GM18870 (cell line): ENCODE results near the gene PIP4P1.
A peak's percentile ranks its signal among the peaks of the same experiment; 100 is the strongest.

Experiments
- ATAC-seq: cut with Tn5 transposase; IDR thresholded peaks from one replicate; pipeline ENCODE4 v1.9.1; 2021; ENCODE audit warnings: moderate library complexity; ENCODE audit not compliant: unreplicated experiment

Gene PIP4P1

GRCh38 chr14:20438664-20439063, 22.6 kb downstream of the PIP4P1 start:
- ATAC-seq, result no peak

GRCh38 chr14:20436363-20436755, 24.9 kb downstream of the PIP4P1 start:
- no peak for ATAC-seq

GRCh38 chr14:20435582-20436362, 25.5 kb downstream of the PIP4P1 start, which contains the start of gene KLHL33:
KLHL33 (minus strand) TSS chr14:20436166; CDS start chr14:20435811, 355 bp downstream.
- no peak for ATAC-seq

GRCh38 chr14:20434701-20435581, 26.3 kb downstream of the PIP4P1 start:
- no peak for ATAC-seq

GRCh38 chr14:20429801-20430669, 31.2 kb downstream of the PIP4P1 start:
- ATAC-seq, result no peak

- ATAC-seq, result no peak
These were observed 32.4 kb downstream of the PIP4P1 start for GRCh38 chr14:20428802-20429201.

- peak; percentile 27 for ATAC-seq
These were observed 33.2 kb downstream of the PIP4P1 start for GRCh38 chr14:20428010-20428365.

- peak; percentile 67 for ATAC-seq
These were observed 33.8 kb downstream of the PIP4P1 start for GRCh38 chr14:20427231-20428009.

- ATAC-seq, result no peak
These were observed 36.4 kb downstream of the PIP4P1 start for GRCh38 chr14:20424851-20425250.

- no peak for ATAC-seq
These were observed 38.3 kb downstream of the PIP4P1 start for GRCh38 chr14:20422886-20423285.

- ATAC-seq, result no peak
These were observed 40.0 kb downstream of the PIP4P1 start for GRCh38 chr14:20421267-20421666.

- ATAC-seq, result no peak
These were observed 41.8 kb downstream of the PIP4P1 start for GRCh38 chr14:20419419-20419818.

- no peak for ATAC-seq
These were observed 42.7 kb downstream of the PIP4P1 start for GRCh38 chr14:20418501-20418909.

GRCh38 chr14:20417250-20418186, 43.7 kb downstream of the PIP4P1 start:
- no peak for ATAC-seq

GRCh38 chr14:20416223-20416622, 45.0 kb downstream of the PIP4P1 start:
- no peak for ATAC-seq

- ATAC-seq, result peak; percentile 56
These were observed 45.4 kb downstream of the PIP4P1 start for GRCh38 chr14:20415782-20416206.

GRCh38 chr14:20413744-20414082, 47.5 kb downstream of the PIP4P1 start:
- no peak for ATAC-seq

GRCh38 chr14:20412876-20413743, 48.1 kb downstream of the PIP4P1 start, which contains the start of gene TEP1:
TEP1 (minus strand) TSS chr14:20413501; CDS start chr14:20408439, 5,062 bp downstream.
- peak; percentile 26 for ATAC-seq
